Neural progenitor cell (in vitro differentiated cells): Measurements from ENCODE around the gene NIT1.

ENCODE experiments used
- EZH2 ChIP-seq: fragments of 200-600 bp; sonication (generic); IDR thresholded peaks from 2 replicates; pipeline ENCODE4 v1.6.1; 2017; ENCODE audit warnings: antibody characterized with exemption, mild to moderate bottlenecking, moderate library complexity
- TF ChIP-seq, protein P1 (sequence below): fragments of 200-600 bp; sonication (generic); IDR thresholded peaks from 2 replicates; pipeline ENCODE4 v1.5.1; 2017; ENCODE audit warnings: antibody characterized with exemption, mild to moderate bottlenecking

DNA sequence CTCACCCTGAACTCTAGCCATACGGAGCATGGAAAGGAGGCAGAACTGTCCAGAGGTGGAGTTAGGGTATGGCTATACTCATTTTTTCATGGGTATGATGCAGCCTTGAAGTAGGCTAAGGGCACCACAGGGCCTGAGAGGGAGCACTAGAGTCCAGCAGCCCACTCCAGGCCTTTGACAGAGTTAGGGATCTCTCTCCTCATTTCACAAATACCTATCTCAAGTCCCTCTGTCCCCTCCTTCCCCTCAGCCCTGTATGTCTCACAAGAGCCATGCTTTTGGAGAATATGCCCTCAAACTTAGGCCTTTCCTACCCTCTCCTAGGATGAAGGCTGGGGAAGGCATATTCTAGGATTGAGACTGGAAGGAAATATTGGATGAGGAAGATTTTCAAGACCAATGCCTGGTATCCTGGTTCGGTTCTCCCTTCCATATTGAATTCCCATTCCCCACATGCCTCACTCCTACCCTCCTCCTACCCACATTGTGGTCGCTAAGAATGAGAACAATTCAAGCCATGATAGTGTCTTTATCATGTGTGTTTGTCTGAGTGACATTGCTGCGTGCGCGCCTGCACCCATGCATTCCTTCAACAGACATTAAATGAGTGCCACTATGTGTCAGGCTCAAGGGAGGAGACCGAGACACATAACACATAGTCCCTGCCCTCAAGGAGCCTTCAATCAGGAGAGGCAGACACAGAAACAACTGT is 26.0 kb upstream of the NIT1 start:
- TF ChIP-seq, protein P1, sequence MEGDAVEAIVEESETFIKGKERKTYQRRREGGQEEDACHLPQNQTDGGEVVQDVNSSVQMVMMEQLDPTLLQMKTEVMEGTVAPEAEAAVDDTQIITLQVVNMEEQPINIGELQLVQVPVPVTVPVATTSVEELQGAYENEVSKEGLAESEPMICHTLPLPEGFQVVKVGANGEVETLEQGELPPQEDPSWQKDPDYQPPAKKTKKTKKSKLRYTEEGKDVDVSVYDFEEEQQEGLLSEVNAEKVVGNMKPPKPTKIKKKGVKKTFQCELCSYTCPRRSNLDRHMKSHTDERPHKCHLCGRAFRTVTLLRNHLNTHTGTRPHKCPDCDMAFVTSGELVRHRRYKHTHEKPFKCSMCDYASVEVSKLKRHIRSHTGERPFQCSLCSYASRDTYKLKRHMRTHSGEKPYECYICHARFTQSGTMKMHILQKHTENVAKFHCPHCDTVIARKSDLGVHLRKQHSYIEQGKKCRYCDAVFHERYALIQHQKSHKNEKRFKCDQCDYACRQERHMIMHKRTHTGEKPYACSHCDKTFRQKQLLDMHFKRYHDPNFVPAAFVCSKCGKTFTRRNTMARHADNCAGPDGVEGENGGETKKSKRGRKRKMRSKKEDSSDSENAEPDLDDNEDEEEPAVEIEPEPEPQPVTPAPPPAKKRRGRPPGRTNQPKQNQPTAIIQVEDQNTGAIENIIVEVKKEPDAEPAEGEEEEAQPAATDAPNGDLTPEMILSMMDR, result no peak
- TF ChIP-seq EZH2, result no peak
